ENCODE results near the gene TMEM253.
A peak's percentile ranks its signal among the peaks of the same experiment; 100 is the strongest.

The TMEM253 gene

GRCh38 chr14:21073921-21074320, 26.9 kb upstream of the TMEM253 start:
- TF ChIP-seq ZNF777 (tag by site-specific recombination; IDR thresholded peaks at IDR 0.05; ENCODE audit: borderline replicate concordance), result no peak
- POLR2A ChIA-PET, result no interaction called here
- CTCF ChIA-PET, result interaction anchor here (4.1 to 4.3 kb wide), 2 partner anchors 31 to 59 kb away, joined by 39 to 61 read pairs; no protein-coding TSS in a partner anchor

DNA sequence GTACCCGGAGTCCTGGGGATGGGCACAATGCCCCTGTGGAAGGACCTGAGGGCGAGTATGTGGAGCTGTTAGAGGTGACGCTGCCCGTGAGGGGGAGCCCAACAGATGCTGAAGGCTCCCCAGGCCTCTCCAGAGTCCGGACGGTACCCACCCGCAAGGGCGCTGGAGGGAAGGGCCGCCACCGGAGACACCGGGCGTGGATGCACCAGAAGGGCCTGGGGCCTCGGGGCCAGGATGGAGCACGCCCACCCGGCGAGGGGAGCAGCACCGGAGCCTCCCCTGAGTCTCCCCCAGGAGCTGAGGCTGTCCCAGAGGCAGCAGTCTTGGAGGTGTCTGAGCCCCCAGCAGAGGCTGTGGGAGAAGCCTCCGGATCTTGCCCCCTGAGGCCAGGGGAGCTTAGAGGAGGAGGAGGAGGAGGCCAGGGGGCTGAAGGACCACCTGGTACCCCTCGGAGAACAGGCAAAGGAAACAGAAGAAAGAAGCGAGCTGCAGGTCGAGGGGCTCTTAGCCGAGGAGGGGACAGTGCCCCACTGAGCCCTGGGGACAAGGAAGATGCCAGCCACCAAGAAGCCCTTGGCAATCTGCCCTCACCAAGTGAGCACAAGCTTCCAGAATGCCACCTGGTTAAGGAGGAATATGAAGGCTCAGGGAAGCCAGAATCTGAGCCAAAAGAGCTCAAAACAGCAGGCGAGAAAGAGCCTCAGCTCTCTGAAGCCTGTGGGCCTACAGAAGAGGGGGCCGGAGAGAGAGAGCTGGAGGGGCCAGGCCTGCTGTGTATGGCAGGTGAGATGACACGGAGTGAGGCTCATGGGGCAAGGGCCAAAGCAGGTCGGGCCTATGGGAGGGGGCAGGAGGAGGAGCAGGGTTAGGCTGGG, 26.2 kb upstream of the TMEM253 start:
- no peaks in the 10 kb centered on the region for H3K9me3 ChIP-seq (ENCODE audit: control insufficient read depth, insufficient read depth, low read depth, low read length)
- H3K4me1 ChIP-seq (ENCODE audit: control insufficient read depth, insufficient read depth, low read length), result peaks cover 9% of the 10 kb centered on the region
- CTCF ChIA-PET, result interaction anchor here (1.7 kb wide), 1 partner anchor 18 kb away, joined by 8 read pairs; no protein-coding TSS in a partner anchor
- POLR2A ChIA-PET, result interaction anchor here (0.9 kb wide), 1 partner anchor 59 kb away, joined by 3 read pairs; no protein-coding TSS in a partner anchor
- H3K27ac ChIP-seq (ENCODE audit: extremely low read depth, low read depth, low read length), result no peak overlapping the region
- TF ChIP-seq ZNF600 (tag by site-specific recombination; IDR thresholded peaks at IDR 0.05) (0 out of 2 replicates have a peak, but pooled peaks have one; percentile 30), GLIS1 (tag by site-specific recombination; IDR thresholded peaks at IDR 0.05) (peak; percentile 77), KLF16 (tag by site-specific recombination; IDR thresholded peaks at IDR 0.05) (no peak), GLIS2 (tag by site-specific recombination; IDR thresholded peaks at IDR 0.05) (0 out of 2 replicates have a peak, but pooled peaks have one; percentile 17)
- peaks cover 0 to 65% of the 10 kb centered on the region in 2 experiments; a peak in 1 of 3 replicates for H3K36me3 ChIP-seq (ENCODE audit: control insufficient read depth in 2 of 2, insufficient read depth in 1 of 2, low read length in 2 of 2)
- no peak overlapping the region for H3K4me3 ChIP-seq (ENCODE audit: low read depth, low read length)

More at GRCh38 chr14:21073921-21074320, 26.9 kb upstream of the TMEM253 start:
- Histone ChIP-seq H3K36me3 (ENCODE audit: control insufficient read depth in 2 of 2, insufficient read depth in 1 of 2, low read length in 2 of 2) (peaks cover 0 to 58% of the 10 kb centered on the region in 2 experiments; a peak in 1 of 3 replicates), H3K4me1 (ENCODE audit: control insufficient read depth, insufficient read depth, low read length) (peaks cover 12% of the 10 kb centered on the region), H3K27ac (ENCODE audit: extremely low read depth, low read depth, low read length) (no peak overlapping the region), H3K9me3 (ENCODE audit: control insufficient read depth, insufficient read depth, low read depth, low read length) (no peaks in the 10 kb centered on the region), H3K4me3 (ENCODE audit: low read depth, low read length) (no peak overlapping the region)

- Histone ChIP-seq H3K36me3 (ENCODE audit: control insufficient read depth in 2 of 2, insufficient read depth in 1 of 2, low read length in 2 of 2) (peaks cover 0 to 78% of the 10 kb centered on the region in 2 experiments; a peak in 1 of 3 replicates), H3K4me1 (ENCODE audit: control insufficient read depth, insufficient read depth, low read length) (peaks cover 7% of the 10 kb centered on the region), H3K27ac (ENCODE audit: extremely low read depth, low read depth, low read length) (no peak overlapping the region), H3K4me3 (ENCODE audit: low read depth, low read length) (no peak overlapping the region), H3K9me3 (ENCODE audit: control insufficient read depth, insufficient read depth, low read depth, low read length) (no peaks in the 10 kb centered on the region)
- ChIA-PET CTCF (interaction anchor here (1.6 to 1.7 kb wide), 2 partner anchors 16 to 28 kb away, joined by 3 to 8 read pairs; no protein-coding TSS in a partner anchor), POLR2A (interaction anchor here (0.9 kb wide), 1 partner anchor 61 kb away, joined by 3 read pairs; no protein-coding TSS in a partner anchor)
- no peak for TF ChIP-seq ZSCAN23 (tag by site-specific recombination; IDR thresholded peaks at IDR 0.05)
- no peak for TF ChIP-seq ZNF133 (tag by site-specific recombination; IDR thresholded peaks at IDR 0.05)
- TF ChIP-seq, protein P1, sequence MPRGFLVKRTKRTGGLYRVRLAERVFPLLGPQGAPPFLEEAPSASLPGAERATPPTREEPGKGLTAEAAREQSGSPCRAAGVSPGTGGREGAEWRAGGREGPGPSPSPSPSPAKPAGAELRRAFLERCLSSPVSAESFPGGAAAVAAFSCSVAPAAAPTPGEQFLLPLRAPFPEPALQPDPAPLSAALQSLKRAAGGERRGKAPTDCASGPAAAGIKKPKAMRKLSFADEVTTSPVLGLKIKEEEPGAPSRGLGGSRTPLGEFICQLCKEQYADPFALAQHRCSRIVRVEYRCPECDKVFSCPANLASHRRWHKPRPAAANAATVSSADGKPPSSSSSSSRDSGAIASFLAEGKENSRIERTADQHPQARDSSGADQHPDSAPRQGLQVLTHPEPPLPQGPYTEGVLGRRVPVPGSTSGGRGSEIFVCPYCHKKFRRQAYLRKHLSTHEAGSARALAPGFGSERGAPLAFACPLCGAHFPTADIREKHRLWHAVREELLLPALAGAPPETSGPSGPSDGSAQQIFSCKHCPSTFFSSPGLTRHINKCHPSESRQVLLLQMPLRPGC (tag by site-specific recombination; IDR thresholded peaks at IDR 0.05), result no peak
- TF ChIP-seq ZBTB10 (tag by site-specific recombination; IDR thresholded peaks at IDR 0.05), result no peak
- no peak for TF ChIP-seq ZNF174 (tag by site-specific recombination; IDR thresholded peaks at IDR 0.05)
- TF ChIP-seq ZNF416 (tag by site-specific recombination; IDR thresholded peaks at IDR 0.05), result no peak
- TF ChIP-seq ZNF140 (tag by site-specific recombination; IDR thresholded peaks at IDR 0.05), result no peak
- no peak for TF ChIP-seq ZNF184 (tag by site-specific recombination; IDR thresholded peaks at IDR 0.05)
- no peak for TF ChIP-seq KLF8 (tag by site-specific recombination; IDR thresholded peaks at IDR 0.05)
- TF ChIP-seq, protein P2, sequence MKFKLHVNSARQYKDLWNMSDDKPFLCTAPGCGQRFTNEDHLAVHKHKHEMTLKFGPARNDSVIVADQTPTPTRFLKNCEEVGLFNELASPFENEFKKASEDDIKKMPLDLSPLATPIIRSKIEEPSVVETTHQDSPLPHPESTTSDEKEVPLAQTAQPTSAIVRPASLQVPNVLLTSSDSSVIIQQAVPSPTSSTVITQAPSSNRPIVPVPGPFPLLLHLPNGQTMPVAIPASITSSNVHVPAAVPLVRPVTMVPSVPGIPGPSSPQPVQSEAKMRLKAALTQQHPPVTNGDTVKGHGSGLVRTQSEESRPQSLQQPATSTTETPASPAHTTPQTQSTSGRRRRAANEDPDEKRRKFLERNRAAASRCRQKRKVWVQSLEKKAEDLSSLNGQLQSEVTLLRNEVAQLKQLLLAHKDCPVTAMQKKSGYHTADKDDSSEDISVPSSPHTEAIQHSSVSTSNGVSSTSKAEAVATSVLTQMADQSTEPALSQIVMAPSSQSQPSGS (tag by site-specific recombination; IDR thresholded peaks at IDR 0.05; ENCODE audit: low read depth), result no peak
- no peak for TF ChIP-seq ZNF610 (tag by site-specific recombination; IDR thresholded peaks at IDR 0.05; ENCODE audit: borderline replicate concordance)
- TF ChIP-seq HOXC10 (CRISPR knock-in tag; IDR thresholded peaks at IDR 0.05), result no peak
- no peak for TF ChIP-seq ZNF747 (tag by site-specific recombination; IDR thresholded peaks at IDR 0.05)
- TF ChIP-seq ZNF274 (IDR thresholded peaks at IDR 0.05; ENCODE audit: low read length), result no peak
- no peak for TF ChIP-seq ZNF274 (tag by site-specific recombination; IDR thresholded peaks at IDR 0.05; ENCODE audit: borderline replicate concordance)
- no peak for TF ChIP-seq ZNF146 (tag by site-specific recombination; IDR thresholded peaks at IDR 0.05)
- TF ChIP-seq, protein P3, sequence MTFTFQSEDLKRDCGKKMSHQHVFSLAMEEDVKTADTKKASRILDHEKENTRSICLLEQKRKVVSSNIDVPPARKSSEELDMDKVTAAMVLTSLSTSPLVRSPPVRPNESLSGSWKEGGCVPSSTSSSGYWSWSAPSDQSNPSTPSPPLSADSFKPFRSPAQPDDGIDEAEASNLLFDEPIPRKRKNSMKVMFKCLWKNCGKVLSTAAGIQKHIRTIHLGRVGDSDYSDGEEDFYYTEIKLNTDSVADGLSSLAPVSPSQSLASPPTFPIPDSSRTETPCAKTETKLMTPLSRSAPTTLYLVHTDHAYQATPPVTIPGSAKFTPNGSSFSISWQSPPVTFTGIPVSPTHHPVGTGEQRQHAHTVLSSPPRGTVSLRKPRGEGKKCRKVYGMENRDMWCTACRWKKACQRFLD (tag by site-specific recombination; IDR thresholded peaks at IDR 0.05), result no peak
Measured at GRCh38 chr14:21075719-21076437, 25.0 kb upstream of the TMEM253 start.

All from HEK293 (cell line).